Neural progenitor cell (in vitro differentiated cells): ENCODE data around the gene NDST1. TPM values are rescaled to one million over a fixed set of nuclear protein-coding genes. Genes with fewer than 3 reads are reported as not detected.

Experiments used
- DNase-seq: peaks from one replicate; pipeline ENCODE4 v3.0.0-alpha.2; 2016; ENCODE audit warnings: low spot score
- H2AFZ ChIP-seq: fragments of 200-600 bp; sonication (generic); replicated peaks from 2 replicates; pipeline ENCODE4 v1.6.1; 2016; ENCODE audit warnings: antibody characterized with exemption
- H3F3A ChIP-seq: fragments of 200-600 bp; sonication (generic); 2 replicates; pipeline ENCODE4 v1.6.1; 2016; ENCODE audit warnings: antibody characterized with exemption, low read depth
- H3K27ac ChIP-seq: fragments of 200-600 bp; sonication (generic); 2 replicates; pipeline ENCODE4 v1.5.1; 2016; ENCODE audit warnings: mild to moderate bottlenecking
- H3K27me3 ChIP-seq: fragments of 200-600 bp; sonication (generic); 2 replicates; pipeline ENCODE4 v1.6.1; 2016; ENCODE audit warnings: mild to moderate bottlenecking, moderate library complexity
- H3K36me3 ChIP-seq: fragments of 200-600 bp; sonication (generic); 2 replicates; pipeline ENCODE4 v1.5.1; 2016
- H3K4me1 ChIP-seq: fragments of 200-600 bp; sonication (generic); 2 replicates; pipeline ENCODE4 v1.6.1; 2016; ENCODE audit warnings: mixed run types
- H3K4me2 ChIP-seq: fragments of 200-600 bp; sonication (generic); 2 replicates; pipeline ENCODE4 v1.6.1; 2016
- H3K4me3 ChIP-seq: fragments of 200-600 bp; sonication (generic); 2 replicates; pipeline ENCODE4 v1.5.1; 2016
- H3K79me2 ChIP-seq: fragments of 200-600 bp; sonication (generic); 2 replicates; pipeline ENCODE4 v1.6.1; 2016; ENCODE audit warnings: low read depth
- H3K9ac ChIP-seq: fragments of 200-600 bp; sonication (generic); 2 replicates; pipeline ENCODE4 v1.6.1; 2016
- H3K9me3 ChIP-seq: fragments of 200-600 bp; sonication (generic); 2 replicates; pipeline ENCODE4 v1.5.1; 2016; ENCODE audit warnings: low read depth
- H4K20me1 ChIP-seq: fragments of 200-600 bp; sonication (generic); 2 replicates; pipeline ENCODE4 v1.6.1; 2016; ENCODE audit warnings: low read depth
- H3K27ac Mint-ChIP-seq: 3 replicates; pipeline ENCODE4 v1.8.0; 2021; ENCODE audit warnings: mixed read lengths
- H3K27me3 Mint-ChIP-seq: 2 replicates; pipeline ENCODE4 v1.8.0; 2022; ENCODE audit warnings: low read depth, mild to moderate bottlenecking, inconsistent platforms, moderate library complexity, mixed read lengths; ENCODE audit not compliant: insufficient read depth
- H3K36me3 Mint-ChIP-seq: 3 replicates; pipeline ENCODE4 v1.8.0; 2021; ENCODE audit warnings: mixed read lengths
- H3K4me1 Mint-ChIP-seq: 3 replicates; pipeline ENCODE4 v1.8.0; 2021; ENCODE audit warnings: mixed read lengths
- H3K4me3 Mint-ChIP-seq: 3 replicates; pipeline ENCODE4 v1.8.0; 2021; ENCODE audit warnings: mild to moderate bottlenecking, moderate library complexity, mixed read lengths
- H3K9me3 Mint-ChIP-seq: 3 replicates; pipeline ENCODE4 v1.8.0; 2020; ENCODE audit warnings: mixed read lengths
- CTCF ChIP-seq: fragments of 200-600 bp; sonication (generic); IDR thresholded peaks from 2 replicates; pipeline ENCODE4 v1.5.1; 2017; ENCODE audit warnings: antibody characterized with exemption, mild to moderate bottlenecking
- EZH2 ChIP-seq: fragments of 200-600 bp; sonication (generic); IDR thresholded peaks from 2 replicates; pipeline ENCODE4 v1.6.1; 2017; ENCODE audit warnings: antibody characterized with exemption, mild to moderate bottlenecking, moderate library complexity
- EZH2phosphoT487 ChIP-seq: fragments of 200-600 bp; sonication (generic); IDR thresholded peaks from 2 replicates; pipeline ENCODE4 v1.6.1; 2017; ENCODE audit warnings: antibody characterized with exemption
- total RNA-seq: library from RNA; depleted of rRNA; stranded (reverse); fragments of >200 nt; gene quantifications from 2 replicates; pipeline ENCODE4 v1.2.3, GENCODE V29; 2015; ENCODE audit warnings: low replicate concordance

NDST1 gene
- total RNA-seq, 1 donor from 2014 or later, result 22.9 TPM

DNA sequence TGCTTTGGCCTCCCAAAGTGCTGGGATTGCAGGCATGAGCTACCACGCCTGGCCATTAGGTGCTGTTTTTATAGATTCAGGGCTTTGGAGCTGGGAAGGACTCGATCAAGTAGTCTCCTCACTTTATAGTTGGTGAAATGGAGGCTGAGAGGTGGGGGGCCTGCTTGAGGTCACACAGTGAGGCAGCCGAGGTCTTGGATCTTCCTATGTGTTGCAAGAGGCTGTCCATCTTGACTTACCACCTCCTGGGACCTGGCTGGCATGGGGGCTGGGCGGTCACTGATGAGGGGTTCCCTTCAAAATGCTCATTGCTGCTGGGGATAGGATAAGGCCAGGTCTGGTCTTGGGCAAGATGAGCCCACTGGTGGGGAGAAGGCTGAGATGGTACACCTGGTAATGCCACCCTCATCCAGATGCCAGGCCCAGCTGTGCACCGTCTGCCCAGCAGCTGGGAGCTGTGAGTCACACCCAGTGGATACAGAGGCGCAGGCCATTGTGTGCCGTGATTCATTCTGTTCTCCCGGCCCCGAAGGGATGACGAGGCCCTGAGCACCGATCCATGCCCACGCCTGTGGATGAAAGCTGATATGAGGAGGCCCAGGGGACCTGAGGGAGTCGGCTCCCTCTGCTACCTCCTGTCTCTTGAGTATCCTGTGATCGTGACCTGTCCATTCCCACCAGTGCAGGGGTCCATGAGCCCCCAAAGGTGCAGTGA lies 10.5 kb upstream of the NDST1 start:
- Mint-ChIP-seq H3K27me3 (peaks cover 3% of the 10 kb centered on the region), H3K36me3 (peaks cover 8% of the 10 kb centered on the region), H3K27ac (peak overlapping the region; percentile 99), H3K4me3 (peak overlapping the region; percentile 75), H3K9me3 (no peaks in the 10 kb centered on the region), H3K4me1 (peaks cover 65% of the 10 kb centered on the region)
- Histone ChIP-seq H3F3A (peaks cover 45% of the 10 kb centered on the region), H4K20me1 (peaks cover 34% of the 10 kb centered on the region), H3K79me2 (peaks cover 96% of the 10 kb centered on the region), H3K4me1 (peaks cover 57% of the 10 kb centered on the region), H3K27ac (peak overlapping the region; percentile 90), H3K9ac (no peak overlapping the region), H2AFZ (no peak overlapping the region), H3K4me3 (peak overlapping the region; percentile 24), H3K27me3 (no peaks in the 10 kb centered on the region), H3K9me3 (no peaks in the 10 kb centered on the region), H3K36me3 (no peaks in the 10 kb centered on the region), H3K4me2 (peak overlapping the region; percentile 69)
- DNase-seq, result no peak
- TF ChIP-seq CTCF, result no peak

GRCh38 chr5:150497989-150498317 lies 10.0 kb upstream of the NDST1 start:
- Histone ChIP-seq H3K27ac (peak overlapping the region; percentile 90), H3K9me3 (no peaks in the 10 kb centered on the region), H3K9ac (no peak overlapping the region), H3F3A (peaks cover 45% of the 10 kb centered on the region), H3K4me3 (peak overlapping the region; percentile 24), H3K4me1 (peaks cover 57% of the 10 kb centered on the region), H3K27me3 (no peaks in the 10 kb centered on the region), H4K20me1 (peaks cover 34% of the 10 kb centered on the region), H3K36me3 (no peaks in the 10 kb centered on the region), H3K79me2 (peaks cover 96% of the 10 kb centered on the region), H2AFZ (no peak overlapping the region), H3K4me2 (peak overlapping the region; percentile 69)
- TF ChIP-seq CTCF (no peak), EZH2phosphoT487 (no peak), EZH2 (no peak)
- peaks cover 65% of the 10 kb centered on the region for H3K4me1 Mint-ChIP-seq
- H3K9me3 Mint-ChIP-seq, result no peaks in the 10 kb centered on the region
- no peak for DNase-seq
- peak overlapping the region; percentile 99 for H3K27ac Mint-ChIP-seq
- peak overlapping the region; percentile 75 for H3K4me3 Mint-ChIP-seq
- peaks cover 3% of the 10 kb centered on the region for H3K27me3 Mint-ChIP-seq
- H3K36me3 Mint-ChIP-seq, result peaks cover 6% of the 10 kb centered on the region

DNA sequence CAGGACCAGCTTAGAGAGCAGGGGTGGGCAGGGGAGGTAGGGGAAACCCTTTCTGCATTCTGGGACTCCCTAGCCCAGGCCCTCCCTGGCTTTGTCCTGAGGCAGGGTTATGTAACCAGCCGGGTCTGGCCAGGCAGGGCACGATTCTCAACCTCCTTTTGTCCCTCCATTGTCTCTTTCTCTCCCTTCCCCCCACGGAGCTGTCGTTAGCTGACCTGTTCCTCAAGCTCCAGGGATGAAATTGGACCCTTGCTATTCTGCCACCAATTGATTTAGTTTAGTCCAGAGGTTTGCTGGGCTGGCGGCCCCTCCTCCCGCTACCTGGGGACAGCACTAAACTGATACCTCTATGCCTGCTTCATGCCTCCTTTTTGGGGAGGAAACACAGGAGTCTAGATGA lies 9.4 kb upstream of the NDST1 start:
- H3K9me3 ChIP-seq, result no peaks in the 10 kb centered on the region
- H3K4me1 Mint-ChIP-seq, result peaks cover 65% of the 10 kb centered on the region
- peaks cover 57% of the 10 kb centered on the region for H3K4me1 ChIP-seq
- H3K4me2 ChIP-seq, result peak overlapping the region; percentile 69
- H3K27ac ChIP-seq, result peak overlapping the region; percentile 90
- H3F3A ChIP-seq, result peaks cover 45% of the 10 kb centered on the region
- peaks cover 34% of the 10 kb centered on the region for H4K20me1 ChIP-seq
- H3K4me3 ChIP-seq, result peak overlapping the region; percentile 24
- H3K36me3 Mint-ChIP-seq, result peaks cover 6% of the 10 kb centered on the region
- H3K9ac ChIP-seq, result no peak overlapping the region
- DNase-seq, result peak; percentile 92
- peaks cover 3% of the 10 kb centered on the region for H3K27me3 Mint-ChIP-seq
- H2AFZ ChIP-seq, result no peak overlapping the region
- TF ChIP-seq CTCF (no peak), EZH2phosphoT487 (no peak), EZH2 (no peak)
- H3K79me2 ChIP-seq, result peaks cover 96% of the 10 kb centered on the region
- no peaks in the 10 kb centered on the region for H3K27me3 ChIP-seq
- H3K27ac Mint-ChIP-seq, result peak overlapping the region; percentile 99
- H3K9me3 Mint-ChIP-seq, result no peaks in the 10 kb centered on the region
- H3K36me3 ChIP-seq, result no peaks in the 10 kb centered on the region
- H3K4me3 Mint-ChIP-seq, result peak overlapping the region; percentile 75
